Measurements from ENCODE around the gene IFFO2.

DNA sequence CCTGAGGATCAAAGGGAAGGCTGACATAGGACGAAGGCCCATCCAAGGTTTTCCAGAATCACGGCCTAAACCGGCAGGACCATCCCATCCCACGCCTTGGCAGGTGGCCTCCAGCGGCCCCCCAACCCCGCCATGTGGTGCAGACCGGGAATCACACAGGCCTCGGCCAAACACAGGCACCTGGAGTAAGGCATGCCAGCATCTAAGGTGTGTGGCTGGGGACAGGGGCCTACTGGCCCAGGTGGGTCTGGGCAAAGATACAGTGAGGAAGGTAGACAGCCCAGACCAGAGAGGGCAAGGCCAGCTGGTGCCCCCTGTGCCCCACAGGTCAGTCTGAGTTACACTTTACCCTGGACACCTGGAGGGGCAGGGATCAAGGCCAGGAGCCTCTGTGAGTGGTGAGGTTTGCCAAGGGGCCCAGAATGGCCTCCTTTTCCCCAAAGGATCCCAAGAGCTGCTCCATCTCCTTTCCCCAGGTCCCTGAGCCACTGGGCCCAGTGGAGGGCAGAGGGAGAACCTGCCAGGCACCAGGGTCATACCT lies 84.3 kb downstream of the IFFO2 start:
- TF ChIP-seq, protein P1, sequence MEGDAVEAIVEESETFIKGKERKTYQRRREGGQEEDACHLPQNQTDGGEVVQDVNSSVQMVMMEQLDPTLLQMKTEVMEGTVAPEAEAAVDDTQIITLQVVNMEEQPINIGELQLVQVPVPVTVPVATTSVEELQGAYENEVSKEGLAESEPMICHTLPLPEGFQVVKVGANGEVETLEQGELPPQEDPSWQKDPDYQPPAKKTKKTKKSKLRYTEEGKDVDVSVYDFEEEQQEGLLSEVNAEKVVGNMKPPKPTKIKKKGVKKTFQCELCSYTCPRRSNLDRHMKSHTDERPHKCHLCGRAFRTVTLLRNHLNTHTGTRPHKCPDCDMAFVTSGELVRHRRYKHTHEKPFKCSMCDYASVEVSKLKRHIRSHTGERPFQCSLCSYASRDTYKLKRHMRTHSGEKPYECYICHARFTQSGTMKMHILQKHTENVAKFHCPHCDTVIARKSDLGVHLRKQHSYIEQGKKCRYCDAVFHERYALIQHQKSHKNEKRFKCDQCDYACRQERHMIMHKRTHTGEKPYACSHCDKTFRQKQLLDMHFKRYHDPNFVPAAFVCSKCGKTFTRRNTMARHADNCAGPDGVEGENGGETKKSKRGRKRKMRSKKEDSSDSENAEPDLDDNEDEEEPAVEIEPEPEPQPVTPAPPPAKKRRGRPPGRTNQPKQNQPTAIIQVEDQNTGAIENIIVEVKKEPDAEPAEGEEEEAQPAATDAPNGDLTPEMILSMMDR (conservative IDR thresholded peaks at IDR 0.05), result no peak
- TF ChIP-seq EZH2 (IDR thresholded peaks at IDR 0.05; ENCODE audit: low read depth), result no peak

Measured in PC-9 (cell line).